Neural crest cell (in vitro differentiated cells): Measurements from ENCODE around the gene HLA-DQA1. TPM values are rescaled to one million over a fixed set of nuclear protein-coding genes. Genes with fewer than 3 reads are reported as not detected.

ENCODE experiments used
- DNase-seq: peaks from one replicate; pipeline ENCODE4 v3.0.0; 2021; ENCODE audit warnings: low read depth, mixed read lengths, low spot score
- H3K27ac Mint-ChIP-seq: one replicate; pipeline ENCODE4 v1.8.0; 2021; ENCODE audit warnings: mild to moderate bottlenecking, mixed read lengths; ENCODE audit not compliant: unreplicated experiment
- H3K27me3 Mint-ChIP-seq: 2 replicates; pipeline ENCODE4 v1.8.0; 2021; ENCODE audit warnings: low read depth, mild to moderate bottlenecking, mixed read lengths
- H3K36me3 Mint-ChIP-seq: 2 replicates; pipeline ENCODE4 v1.8.0; 2021; ENCODE audit warnings: low read depth, mild to moderate bottlenecking, mixed read lengths
- H3K4me1 Mint-ChIP-seq: 2 replicates; pipeline ENCODE4 v1.8.0; 2021; ENCODE audit warnings: mixed read lengths
- H3K4me3 Mint-ChIP-seq: one replicate; pipeline ENCODE4 v1.8.0; 2021; ENCODE audit warnings: mild to moderate bottlenecking, mixed read lengths
- H3K9me3 Mint-ChIP-seq: 2 replicates; pipeline ENCODE4 v1.8.0; 2021; ENCODE audit warnings: mixed read lengths
- CTCF ChIP-seq: fragments of 200-600 bp; sonication (generic); conservative IDR thresholded peaks from 2 replicates; pipeline ENCODE4 v1.5.0; 2021; ENCODE audit warnings: antibody characterized with exemption, mild to moderate bottlenecking
- total RNA-seq: library from RNA; stranded (reverse); gene quantifications from 2 replicates; pipeline ENCODE4 v1.2.1, GENCODE V29; 2021

HLA-DQA1 gene
- total RNA-seq, 1 donor from 2014 or later, result not detected

GRCh38 chr6:32679492-32679891 is 42.3 kb downstream of the HLA-DQA1 start:
- no peak for DNase-seq
- Mint-ChIP-seq H3K27me3 (peaks cover 39% of the 10 kb centered on the region), H3K36me3 (no peaks in the 10 kb centered on the region), H3K4me1 (no peaks in the 10 kb centered on the region), H3K9me3 (peaks cover 9% of the 10 kb centered on the region), H3K4me3 (no peak overlapping the region), H3K27ac (no peak overlapping the region)
- no peak for TF ChIP-seq CTCF

GRCh38 chr6:32680055-32680454 is 42.8 kb downstream of the HLA-DQA1 start:
- H3K27ac Mint-ChIP-seq, result no peak overlapping the region
- no peaks in the 10 kb centered on the region for H3K36me3 Mint-ChIP-seq
- H3K4me3 Mint-ChIP-seq, result no peak overlapping the region
- TF ChIP-seq CTCF, result no peak
- H3K9me3 Mint-ChIP-seq, result peaks cover 9% of the 10 kb centered on the region
- no peaks in the 10 kb centered on the region for H3K4me1 Mint-ChIP-seq
- H3K27me3 Mint-ChIP-seq, result peaks cover 36% of the 10 kb centered on the region
- DNase-seq, result no peak

GRCh38 chr6:32684246-32684645 is 47.0 kb downstream of the HLA-DQA1 start:
- Mint-ChIP-seq H3K9me3 (no peaks in the 10 kb centered on the region), H3K27ac (no peak overlapping the region), H3K4me3 (no peak overlapping the region), H3K4me1 (no peaks in the 10 kb centered on the region), H3K27me3 (peaks cover 44% of the 10 kb centered on the region), H3K36me3 (no peaks in the 10 kb centered on the region)
- no peak for DNase-seq
- TF ChIP-seq CTCF, result no peak

GRCh38 chr6:32685603-32686002 is 48.4 kb downstream of the HLA-DQA1 start:
- no peaks in the 10 kb centered on the region for H3K4me1 Mint-ChIP-seq
- no peak for TF ChIP-seq CTCF
- no peak for DNase-seq
- peaks cover 46% of the 10 kb centered on the region for H3K27me3 Mint-ChIP-seq
- H3K27ac Mint-ChIP-seq, result no peak overlapping the region
- no peaks in the 10 kb centered on the region for H3K9me3 Mint-ChIP-seq
- no peaks in the 10 kb centered on the region for H3K36me3 Mint-ChIP-seq
- H3K4me3 Mint-ChIP-seq, result no peak overlapping the region

- Mint-ChIP-seq H3K9me3 (peaks cover 5% of the 10 kb centered on the region), H3K4me1 (no peaks in the 10 kb centered on the region), H3K27me3 (peaks cover 43% of the 10 kb centered on the region), H3K36me3 (no peaks in the 10 kb centered on the region), H3K4me3 (no peak overlapping the region), H3K27ac (no peak overlapping the region)
- DNase-seq, result no peak
- no peak for TF ChIP-seq CTCF
Measured at GRCh38 chr6:32689531-32690501, 52.6 kb downstream of the HLA-DQA1 start.
